NB4 (cell line): ENCODE data around the gene HLTF.

Experiments used
- DNase-seq: peaks from one replicate; pipeline ENCODE4 v3.0.0; 2010; ENCODE audit warnings: low read depth
- H3K4me3 ChIP-seq: one replicate; pipeline ENCODE4 v1.5.1; 2011; ENCODE audit warnings: mild to moderate bottlenecking, low read depth, low read length, moderate library complexity
- CTCF ChIP-seq: IDR thresholded peaks from one replicate; pipeline ENCODE4 v1.5.1; 2012; ENCODE audit warnings: low read depth, low read length
- MAX ChIP-seq: IDR thresholded peaks from 2 replicates; pipeline ENCODE4 v1.6.1; 2011; ENCODE audit warnings: low read depth, low read length
- MYC ChIP-seq: IDR thresholded peaks from 2 replicates; pipeline ENCODE4 v1.6.1; 2011; ENCODE audit warnings: low read depth, low read length
- POLR2A ChIP-seq: IDR thresholded peaks from 2 replicates; pipeline ENCODE4 v1.6.1; 2011; ENCODE audit warnings: mild to moderate bottlenecking; ENCODE audit not compliant: insufficient read length; ENCODE audit errors: extremely low read depth

The HLTF gene

GRCh38 chr3:149061776-149062175 is 24.6 kb downstream of the HLTF start:
- DNase-seq, result no peak
- TF ChIP-seq CTCF (no peak), MYC (no peak)
- no peak overlapping the region for H3K4me3 ChIP-seq

GRCh38 chr3:149058602-149059001 is 27.7 kb downstream of the HLTF start:
- H3K4me3 ChIP-seq, result no peak overlapping the region
- no peak for DNase-seq
- no peak for TF ChIP-seq MAX
- TF ChIP-seq POLR2A, result no peak
- no peak for TF ChIP-seq MYC

GRCh38 chr3:149058198-149058597 is 28.1 kb downstream of the HLTF start:
- H3K4me3 ChIP-seq, result no peak overlapping the region
- TF ChIP-seq POLR2A (no peak), CTCF (no peak), MAX (no peak), MYC (no peak)
- no peak for DNase-seq

- TF ChIP-seq CTCF, result no peak
- TF ChIP-seq MYC, result no peak
- no peak for TF ChIP-seq POLR2A
- TF ChIP-seq MAX, result no peak
- H3K4me3 ChIP-seq, result no peak overlapping the region
- DNase-seq, result no peak
Observed at GRCh38 chr3:149055575-149055974, 30.8 kb downstream of the HLTF start.

- DNase-seq, result no peak
- H3K4me3 ChIP-seq, result no peak overlapping the region
- TF ChIP-seq MYC (no peak), MAX (no peak), POLR2A (no peak), CTCF (no peak)
Observed at GRCh38 chr3:149044339-149045083, 41.8 kb downstream of the HLTF start.

- no peak for DNase-seq
- H3K4me3 ChIP-seq, result no peak overlapping the region
- TF ChIP-seq POLR2A, result no peak
- no peak for TF ChIP-seq CTCF
- TF ChIP-seq MYC, result no peak
- TF ChIP-seq MAX, result no peak
Observed at GRCh38 chr3:149042789-149043386, 43.4 kb downstream of the HLTF start.
